WI38 (cell line): ENCODE measurements around the gene RNF183.
A peak's percentile ranks its signal among the peaks of the same experiment; 100 is the strongest.

Source experiments
- H3K4me3 ChIP-seq: 2 replicates; pipeline ENCODE4 v1.5.1; 2011; ENCODE audit warnings: low read depth, mild to moderate bottlenecking, control low read depth, low read length
- CTCF ChIP-seq: IDR thresholded peaks from 2 replicates; pipeline ENCODE4 v1.5.1; 2012; ENCODE audit warnings: low read depth, mild to moderate bottlenecking, control low read depth, low read length

RNF183 gene

GRCh38 chr9:113331780-113332179, 28.6 kb upstream of the RNF183 start:
- no peak overlapping the region for H3K4me3 ChIP-seq
- TF ChIP-seq CTCF, result no peak

DNA sequence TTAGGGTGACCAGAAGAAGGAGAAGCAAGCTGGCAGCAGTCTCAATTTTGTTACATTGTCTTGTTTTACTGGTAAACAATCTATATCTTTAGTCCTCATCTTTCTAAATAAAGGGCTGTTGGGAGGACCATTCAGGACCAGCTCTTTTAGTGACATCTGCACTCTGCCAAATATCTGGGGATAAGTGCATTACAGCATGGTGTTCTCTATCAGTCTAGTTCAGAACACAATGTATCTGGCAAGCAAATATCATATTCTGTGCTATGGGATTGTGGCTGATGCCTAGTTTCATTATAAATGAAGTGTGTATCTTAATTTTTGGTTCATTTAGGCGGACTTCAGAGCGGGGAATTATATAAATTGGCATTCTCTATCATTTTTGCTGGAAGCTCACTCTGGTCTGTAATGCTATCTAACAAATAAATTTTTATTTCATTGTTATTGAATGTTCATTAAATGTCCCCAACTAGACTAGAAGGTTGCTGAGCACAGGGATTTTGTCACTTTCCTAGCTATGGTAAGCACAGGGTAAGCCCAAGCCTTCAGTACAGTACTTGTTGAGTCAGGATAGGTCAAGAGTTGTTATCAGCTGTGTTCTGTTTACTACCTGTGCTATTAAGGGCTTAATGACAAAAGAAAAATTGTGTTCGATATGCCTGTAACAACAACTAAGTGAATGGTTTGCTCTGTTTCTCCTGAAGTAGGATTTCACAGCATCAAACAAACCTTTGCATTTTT, 25.0 kb upstream of the RNF183 start:
- no peak for TF ChIP-seq CTCF

DNA sequence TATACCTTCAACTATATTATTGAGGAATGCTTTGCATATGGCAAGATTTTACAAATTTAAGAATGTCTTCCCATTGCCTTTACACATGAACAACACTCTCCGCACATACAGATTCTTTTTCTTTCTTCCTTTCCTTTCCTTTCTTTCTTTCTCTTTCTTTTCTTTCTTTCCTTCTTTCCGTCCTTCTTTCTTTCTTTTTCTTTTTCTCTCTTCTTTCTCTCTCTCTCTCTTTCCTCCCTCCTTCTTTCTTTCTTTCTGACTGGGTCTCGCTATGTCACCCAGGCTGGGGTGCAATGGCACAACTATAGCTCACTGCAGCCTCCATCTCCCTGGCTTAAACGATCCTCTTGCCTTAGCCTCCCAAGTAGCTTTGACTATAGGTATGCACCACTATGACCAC, 23.1 kb upstream of the RNF183 start:
- H3K4me3 ChIP-seq, result no peak overlapping the region
- no peak for TF ChIP-seq CTCF

More for the DNA sequence above, 25.0 kb upstream of the RNF183 start:
- H3K4me3 ChIP-seq, result no peak overlapping the region

- no peak overlapping the region for H3K4me3 ChIP-seq
- no peak for TF ChIP-seq CTCF
These were observed 19.5 kb upstream of the RNF183 start for GRCh38 chr9:113322671-113323070.

DNA sequence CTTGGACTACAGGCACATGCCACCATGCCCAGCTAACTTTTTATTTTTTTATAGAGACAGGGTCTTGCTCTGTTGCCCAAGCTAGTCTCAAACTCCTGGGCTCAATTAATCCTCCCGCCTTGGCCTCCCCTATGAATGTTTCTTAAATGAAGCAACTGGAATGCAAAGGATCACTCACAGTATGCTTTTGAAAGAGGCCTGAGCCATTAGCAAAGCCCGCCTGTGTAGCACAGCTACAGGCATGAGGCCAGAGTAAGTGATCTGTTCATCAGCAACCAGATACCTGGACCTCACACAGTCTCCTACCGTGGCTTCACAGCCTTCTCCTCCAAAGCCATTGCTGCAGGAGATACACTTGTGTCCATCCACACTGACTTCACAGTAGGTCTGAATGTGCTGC, 16.9 kb upstream of the RNF183 start:
- no peak for TF ChIP-seq CTCF
- H3K4me3 ChIP-seq, result no peak overlapping the region

DNA sequence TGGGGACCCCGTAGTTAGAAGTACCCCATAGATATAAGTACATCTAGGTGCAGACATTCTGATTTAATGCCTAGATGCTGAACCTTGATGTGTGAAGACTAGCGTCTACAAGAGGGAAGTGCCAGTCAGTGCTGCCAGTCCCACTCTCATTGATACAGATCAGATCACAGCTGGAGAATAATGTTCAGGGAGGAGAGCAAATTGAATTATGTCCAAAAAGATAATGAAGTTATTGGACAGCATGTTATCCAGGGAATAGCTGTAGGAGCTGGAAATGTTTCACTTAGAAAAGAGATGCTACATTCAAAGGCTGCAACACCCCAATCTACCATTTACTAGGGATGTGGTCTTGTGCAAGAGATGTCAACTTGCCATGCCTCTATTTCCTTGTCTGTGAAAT, 15.9 kb upstream of the RNF183 start:
- TF ChIP-seq CTCF, result no peak
- H3K4me3 ChIP-seq, result no peak overlapping the region

- no peak overlapping the region for H3K4me3 ChIP-seq
- peak; percentile 12; the same call in 1 of the 2 replicates for TF ChIP-seq CTCF
These were observed 14.6 kb upstream of the RNF183 start for GRCh38 chr9:113317777-113318176.
